ENCODE results near the gene APBA2. TPM values are rescaled to one million over a fixed set of nuclear protein-coding genes. Genes with fewer than 3 reads are reported as not detected.

APBA2 gene
- total RNA-seq, 1 donor from 2014 or later: 3.8 TPM

- ATAC-seq (no peak), DNase-seq (no peak)
- no peak overlapping the region for H3K27ac ChIP-seq
- H3K4me3 ChIP-seq: no peak overlapping the region
- no peaks in the 10 kb centered on the region for H3K36me3 ChIP-seq
- H3K27me3 ChIP-seq (ENCODE audit: low read depth): no peaks in the 10 kb centered on the region
- H3K9me3 ChIP-seq: no peaks in the 10 kb centered on the region
- H3K4me1 ChIP-seq: no peaks in the 10 kb centered on the region
- intact Hi-C loops (cut with DNase I): no loop called here
- TF ChIP-seq CTCF (IDR thresholded peaks at IDR 0.05): no peak
Observed at GRCh38 chr15:29121369-29121656, 235.5 kb downstream of the APBA2 start.

- TF ChIP-seq CTCF (IDR thresholded peaks at IDR 0.05): no peak
- Histone ChIP-seq H3K9me3 (no peaks in the 10 kb centered on the region), H3K36me3 (no peaks in the 10 kb centered on the region), H3K27me3 (ENCODE audit: low read depth) (no peaks in the 10 kb centered on the region), H3K4me3 (no peak overlapping the region), H3K27ac (no peak overlapping the region), H3K4me1 (no peaks in the 10 kb centered on the region)
- intact Hi-C loops (cut with DNase I): no loop called here
- ATAC-seq (no peak), DNase-seq (no peak)
Observed at GRCh38 chr15:29121907-29122306, 236.1 kb downstream of the APBA2 start.

- intact Hi-C loops (cut with DNase I): no loop called here
Observed at GRCh38 chr15:29122506-29122905, 236.7 kb downstream of the APBA2 start.

GRCh38 chr15:29123171-29123570 lies 237.4 kb downstream of the APBA2 start:
- TF ChIP-seq CTCF (IDR thresholded peaks at IDR 0.05): no peak
- ATAC-seq (no peak), DNase-seq (peak; percentile 32)
- no peaks in the 10 kb centered on the region for H3K9me3 ChIP-seq
- H3K27ac ChIP-seq: no peak overlapping the region
- intact Hi-C loops (cut with DNase I): no loop called here
- H3K27me3 ChIP-seq (ENCODE audit: low read depth): no peaks in the 10 kb centered on the region
- H3K4me3 ChIP-seq: no peak overlapping the region
- H3K36me3 ChIP-seq: no peaks in the 10 kb centered on the region
- no peaks in the 10 kb centered on the region for H3K4me1 ChIP-seq

More at GRCh38 chr15:29122506-29122905, 236.7 kb downstream of the APBA2 start:
- H3K4me1 ChIP-seq: no peaks in the 10 kb centered on the region
- no peak for TF ChIP-seq CTCF (IDR thresholded peaks at IDR 0.05)
- no peak for ATAC-seq
- no peak overlapping the region for H3K27ac ChIP-seq
- H3K27me3 ChIP-seq (ENCODE audit: low read depth): no peaks in the 10 kb centered on the region
- H3K36me3 ChIP-seq: no peaks in the 10 kb centered on the region
- no peak overlapping the region for H3K4me3 ChIP-seq
- no peaks in the 10 kb centered on the region for H3K9me3 ChIP-seq
- no peak for DNase-seq

- Histone ChIP-seq H3K27ac (no peak overlapping the region), H3K4me3 (no peak overlapping the region), H3K27me3 (ENCODE audit: low read depth) (no peaks in the 10 kb centered on the region), H3K36me3 (no peaks in the 10 kb centered on the region), H3K4me1 (no peaks in the 10 kb centered on the region), H3K9me3 (no peaks in the 10 kb centered on the region)
- intact Hi-C loops (cut with DNase I): no loop called here
- DNase-seq: peak; percentile 30
- TF ChIP-seq CTCF (IDR thresholded peaks at IDR 0.05): no peak
- ATAC-seq: no peak
Observed at GRCh38 chr15:29123991-29124390, 238.2 kb downstream of the APBA2 start.

Data from lower lobe of right lung (tissue), 2 donors.